HepG2 (cell line): ENCODE measurements around the gene MPZ.

Source experiments
- EZH2 ChIP-seq: conservative IDR thresholded peaks from 2 replicates; pipeline ENCODE4 v1.6.1; 2012; ENCODE audit warnings: mild to moderate bottlenecking, low read depth, low read length, moderate library complexity
- MXI1 ChIP-seq: IDR thresholded peaks from 3 replicates; pipeline ENCODE4 v1.6.1; 2012; ENCODE audit warnings: low read depth, low read length, inconsistent platforms, borderline replicate concordance
- RAD21 ChIP-seq: fragments of 450-650 bp; formaldehyde crosslinking; IDR thresholded peaks from 2 replicates; pipeline ENCODE4 v1.5.0; 2020; ENCODE audit warnings: mild to moderate bottlenecking
- ZNF878 ChIP-seq: sonication (generic); formaldehyde crosslinking; IDR thresholded peaks from 2 replicates; pipeline ENCODE4 v1.8.1; 2023; ENCODE audit warnings: mild to moderate bottlenecking, missing genetic modification reagents, moderate library complexity

DNA sequence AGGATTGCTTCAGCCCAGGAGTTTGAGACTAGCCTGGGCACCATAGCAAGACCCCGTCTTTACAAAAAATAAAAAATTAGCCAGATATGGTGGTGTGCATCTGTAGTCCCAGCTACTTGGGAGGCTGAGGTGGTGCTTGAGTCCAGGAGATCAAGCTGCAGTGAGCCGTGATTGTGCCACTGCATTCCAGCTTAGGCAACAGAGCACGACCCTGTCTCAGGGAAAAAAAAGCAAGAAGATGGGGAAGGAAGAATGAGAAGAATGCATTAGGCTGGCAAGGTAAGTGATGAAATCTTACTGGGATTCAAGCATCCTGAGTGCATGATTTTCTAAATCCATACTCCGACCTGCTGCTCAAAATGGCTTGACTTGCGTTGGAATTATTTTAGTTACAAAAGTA lies 44.5 kb downstream of the MPZ start:
- TF ChIP-seq RAD21 (CRISPR knock-in tag) (no peak), ZNF878 (CRISPR knock-in tag) (no peak), MXI1 (no peak), EZH2 (no peak)
